Osteoblast (primary cell): ENCODE measurements around the gene PRSS36. TPM values are rescaled to one million over a fixed set of nuclear protein-coding genes. Genes with fewer than 3 reads are reported as not detected.

Source experiments
- DNase-seq: peaks from one replicate; pipeline ENCODE4 v3.0.0; 2011; ENCODE audit warnings: low spot score, mixed read lengths; ENCODE audit not compliant: insufficient read length; ENCODE audit errors: missing footprints
- H2AFZ ChIP-seq: 2 replicates; pipeline ENCODE4 v1.6.0; 2011; ENCODE audit warnings: mild to moderate bottlenecking, low read length
- H3K27ac ChIP-seq: 2 replicates; pipeline ENCODE4 v1.5.1; 2011; ENCODE audit warnings: mild to moderate bottlenecking, low read depth, low read length, moderate library complexity
- H3K27me3 ChIP-seq: 2 replicates; pipeline ENCODE4 v1.6.0; 2012; ENCODE audit warnings: mild to moderate bottlenecking, control low read depth, inconsistent platforms, low read length, moderate library complexity; ENCODE audit not compliant: insufficient read depth
- H3K36me3 ChIP-seq: 2 replicates; pipeline ENCODE4 v1.5.1; 2011; ENCODE audit warnings: mild to moderate bottlenecking, low read length, control low read depth, moderate library complexity; ENCODE audit not compliant: insufficient read depth
- H3K4me1 ChIP-seq: 2 replicates; pipeline ENCODE4 v1.5.1; 2011; ENCODE audit warnings: mild to moderate bottlenecking, low read length, control low read depth, moderate library complexity; ENCODE audit not compliant: insufficient read depth
- H3K4me2 ChIP-seq: 2 replicates; pipeline ENCODE4 v1.6.0; 2011; ENCODE audit warnings: mild to moderate bottlenecking, low read length; ENCODE audit not compliant: insufficient read depth
- H3K4me3 ChIP-seq: fragments of 200-600 bp; sonication (generic); 3 replicates; pipeline ENCODE4 v1.5.1; 2012; ENCODE audit warnings: mild to moderate bottlenecking, low read length, inconsistent platforms; ENCODE audit not compliant: insufficient read depth
- H3K79me2 ChIP-seq: 2 replicates; pipeline ENCODE4 v1.6.0; 2012; ENCODE audit warnings: mild to moderate bottlenecking, low read length, control low read depth, inconsistent platforms; ENCODE audit not compliant: insufficient read depth
- H3K9me3 ChIP-seq: 2 replicates; pipeline ENCODE4 v1.5.1; 2011; ENCODE audit warnings: low read depth, low read length, control low read depth
- H4K20me1 ChIP-seq: 2 replicates; pipeline ENCODE4 v1.6.0; 2012; ENCODE audit warnings: mild to moderate bottlenecking, low read length, control low read depth; ENCODE audit not compliant: insufficient read depth
- CTCF ChIP-seq: IDR thresholded peaks from 2 replicates; pipeline ENCODE4 v1.5.1; 2011; ENCODE audit warnings: mild to moderate bottlenecking, low read depth, low read length, moderate library complexity; ENCODE audit errors: extremely low read depth
- total RNA-seq: library from RNA; depleted of rRNA; stranded (reverse); fragments of >200 nt; gene quantifications from 2 replicates; pipeline ENCODE4 v1.2.3, GENCODE V29; 2012

Gene PRSS36
- total RNA-seq, 1 donor = not detected

- no peak overlapping the region for H3K27ac ChIP-seq
- H3K79me2 ChIP-seq = peaks cover 43% of the 10 kb centered on the region
- peaks cover 95% of the 10 kb centered on the region for H3K36me3 ChIP-seq
- DNase-seq = no peak
- H3K4me2 ChIP-seq = no peak overlapping the region
- no peak for TF ChIP-seq CTCF
- no peaks in the 10 kb centered on the region for H3K4me1 ChIP-seq
- H3K27me3 ChIP-seq = no peaks in the 10 kb centered on the region
- no peaks in the 10 kb centered on the region for H3K9me3 ChIP-seq
- no peak overlapping the region for H3K4me3 ChIP-seq
- H2AFZ ChIP-seq = no peak overlapping the region
- peaks cover 55% of the 10 kb centered on the region for H4K20me1 ChIP-seq
Observed at GRCh38 chr16:31192856-31193642, 43.2 kb upstream of the PRSS36 start.

- no peak for TF ChIP-seq CTCF
- DNase-seq = no peak
- Histone ChIP-seq H3K27me3 (no peaks in the 10 kb centered on the region), H3K9me3 (no peaks in the 10 kb centered on the region), H2AFZ (no peak overlapping the region), H3K27ac (no peak overlapping the region), H3K4me1 (no peaks in the 10 kb centered on the region), H3K36me3 (peaks cover 98% of the 10 kb centered on the region), H3K79me2 (peaks cover 54% of the 10 kb centered on the region), H3K4me2 (no peak overlapping the region), H3K4me3 (no peak overlapping the region), H4K20me1 (peaks cover 64% of the 10 kb centered on the region)
Observed at GRCh38 chr16:31191697-31192428, 42.0 kb upstream of the PRSS36 start.

GRCh38 chr16:31190818-31191444 is 41.1 kb upstream of the PRSS36 start:
- Histone ChIP-seq H3K9me3 (no peaks in the 10 kb centered on the region), H3K27me3 (no peaks in the 10 kb centered on the region), H3K79me2 (peaks cover 64% of the 10 kb centered on the region), H3K4me3 (no peak overlapping the region), H3K4me2 (no peak overlapping the region), H3K36me3 (peaks cover 99% of the 10 kb centered on the region), H3K4me1 (no peaks in the 10 kb centered on the region), H4K20me1 (peaks cover 64% of the 10 kb centered on the region), H3K27ac (no peak overlapping the region), H2AFZ (no peak overlapping the region)
- TF ChIP-seq CTCF = no peak
- DNase-seq = no peak

GRCh38 chr16:31190061-31190460 is 40.2 kb upstream of the PRSS36 start:
- peaks cover 72% of the 10 kb centered on the region for H3K79me2 ChIP-seq

More at GRCh38 chr16:31190061-31190460, 40.2 kb upstream of the PRSS36 start:
- Histone ChIP-seq H4K20me1 (peaks cover 71% of the 10 kb centered on the region), H3K27me3 (no peaks in the 10 kb centered on the region), H3K36me3 (peaks cover 99% of the 10 kb centered on the region), H3K27ac (no peak overlapping the region), H3K4me2 (no peak overlapping the region), H3K4me3 (no peak overlapping the region), H3K4me1 (peaks cover 4% of the 10 kb centered on the region), H3K9me3 (no peaks in the 10 kb centered on the region), H2AFZ (no peak overlapping the region)
- TF ChIP-seq CTCF = no peak
- DNase-seq = no peak
